Neural cell (in vitro differentiated cells): Measurements from ENCODE around the gene PRTG. TPM values are rescaled to one million over a fixed set of nuclear protein-coding genes. Genes with fewer than 3 reads are reported as not detected.

Experiments used
- H2AFZ ChIP-seq: fragments of 200-600, 300-800 bp; sonication (generic), shearing (Covaris generic); 2 replicates; pipeline ENCODE4 v1.6.0; 2014; ENCODE audit warnings: low read depth, mild to moderate bottlenecking, antibody characterized with exemption, low read length, moderate library complexity
- H3F3A ChIP-seq: fragments of 200-600 bp; shearing (Covaris generic); 2 replicates; pipeline ENCODE4 v1.6.1; 2016; ENCODE audit warnings: mild to moderate bottlenecking, moderate library complexity, mixed read lengths, antibody characterized with exemption, low read length; ENCODE audit not compliant: insufficient read depth, poor library complexity, severe bottlenecking
- H3K27ac ChIP-seq: fragments of 200-600, 300-800 bp; sonication (generic), shearing (Covaris generic); 2 replicates; pipeline ENCODE4 v1.5.1; 2014; ENCODE audit warnings: mild to moderate bottlenecking, low read length, moderate library complexity
- H3K27me3 ChIP-seq: fragments of 300-800, 200-600 bp; sonication (generic), shearing (Covaris generic); 2 replicates; pipeline ENCODE4 v1.6.0; 2014; ENCODE audit warnings: mild to moderate bottlenecking, low read depth, low read length, moderate library complexity; ENCODE audit not compliant: insufficient read depth
- H3K36me3 ChIP-seq: fragments of 300-800, 200-600 bp; sonication (generic), shearing (Covaris generic); 2 replicates; pipeline ENCODE4 v1.5.1; 2014; ENCODE audit warnings: mild to moderate bottlenecking, antibody characterized with exemption, low read length, moderate library complexity; ENCODE audit not compliant: insufficient read depth
- H3K4me2 ChIP-seq: fragments of 300-800, 200-600 bp; sonication (generic), shearing (Covaris generic); 2 replicates; pipeline ENCODE4 v1.6.0; 2014; ENCODE audit warnings: mild to moderate bottlenecking, low read length
- H3K4me3 ChIP-seq: fragments of 300-800, 200-600 bp; sonication (generic), shearing (Covaris generic); 2 replicates; pipeline ENCODE4 v1.5.1; 2014; ENCODE audit warnings: mild to moderate bottlenecking, low read length, moderate library complexity
- H3K79me2 ChIP-seq: fragments of 200-600 bp; shearing (Covaris generic); replicated peaks from 2 replicates; pipeline ENCODE4 v1.6.0; 2014; ENCODE audit warnings: mild to moderate bottlenecking, low read length, moderate library complexity; ENCODE audit not compliant: insufficient read depth
- H3K9ac ChIP-seq: fragments of 300-800, 200-600 bp; sonication (generic), shearing (Covaris generic); 2 replicates; pipeline ENCODE4 v1.6.1; 2016; ENCODE audit warnings: mild to moderate bottlenecking, low read length, mixed read lengths
- H3K9me2 ChIP-seq: fragments of 200-600 bp; shearing (Covaris generic); 2 replicates; pipeline ENCODE4 v1.6.1; 2016; ENCODE audit warnings: mild to moderate bottlenecking, low read length, mixed read lengths; ENCODE audit not compliant: insufficient read depth
- H3K9me3 ChIP-seq: fragments of 200-600, 300-800 bp; sonication (generic), shearing (Covaris generic); 2 replicates; pipeline ENCODE4 v1.6.1; 2016; ENCODE audit warnings: mild to moderate bottlenecking, mixed run types, low read length, moderate library complexity, mixed read lengths
- H4K20me1 ChIP-seq: fragments of 200-600 bp; shearing (Covaris generic); 2 replicates; pipeline ENCODE4 v1.6.1; 2016; ENCODE audit warnings: mild to moderate bottlenecking, mixed run types; ENCODE audit not compliant: insufficient read depth
- CTCF ChIP-seq: fragments of 450-650 bp; IDR thresholded peaks from 2 replicates; pipeline ENCODE4 v1.5.1; 2014; ENCODE audit warnings: antibody characterized with exemption, mild to moderate bottlenecking, moderate library complexity; ENCODE audit not compliant: poor library complexity, severe bottlenecking
- EZH2 ChIP-seq: fragments of 200-600, 300-800 bp; shearing (Covaris generic), sonication (generic); IDR thresholded peaks from 2 replicates; pipeline ENCODE4 v1.6.1; 2014; ENCODE audit warnings: antibody characterized with exemption, low read length, borderline replicate concordance, mild to moderate bottlenecking; ENCODE audit not compliant: insufficient read depth, poor library complexity, severe bottlenecking
- MXI1 ChIP-seq: fragments of 450-650 bp; conservative IDR thresholded peaks from 2 replicates; pipeline ENCODE4 v1.6.1; 2014; ENCODE audit warnings: antibody characterized with exemption, mild to moderate bottlenecking; ENCODE audit not compliant: poor library complexity, severe bottlenecking
- POLR2AphosphoS5 ChIP-seq: IDR thresholded peaks from 2 replicates; pipeline ENCODE4 v1.6.1; 2012
- RAD21 ChIP-seq: fragments of 450-650 bp; conservative IDR thresholded peaks from 2 replicates; pipeline ENCODE4 v1.6.1; 2014; ENCODE audit warnings: antibody characterized with exemption, mild to moderate bottlenecking, moderate library complexity
- REST ChIP-seq: IDR thresholded peaks from 2 replicates; pipeline ENCODE4 v1.6.1; 2012; ENCODE audit warnings: borderline replicate concordance
- SMC3 ChIP-seq: fragments of 450-650 bp; conservative IDR thresholded peaks from 2 replicates; pipeline ENCODE4 v1.6.1; 2014; ENCODE audit warnings: antibody characterized with exemption, mild to moderate bottlenecking, moderate library complexity; ENCODE audit not compliant: poor library complexity
- TAF1 ChIP-seq: IDR thresholded peaks from 2 replicates; pipeline ENCODE4 v1.6.1; 2012; ENCODE audit warnings: low read depth
- polyA plus RNA-seq: library from polyadenylated mRNA; depleted of rRNA; stranded (reverse); fragments of >200 nt; gene quantifications from 2 replicates; pipeline ENCODE4 v1.2.3, GENCODE V29; 2014

PRTG gene
- polyA plus RNA-seq, 1 donor from 2014 or later = 3.8 TPM

GRCh38 chr15:55721554-55722185 is 21.3 kb downstream of the PRTG start:
- H3K4me2 ChIP-seq = no peak overlapping the region
- no peak overlapping the region for H2AFZ ChIP-seq
- H3K4me3 ChIP-seq = no peak overlapping the region

More at GRCh38 chr15:55721554-55722185, 21.3 kb downstream of the PRTG start:
- no peaks in the 10 kb centered on the region for H3K36me3 ChIP-seq
- peaks cover 8% of the 10 kb centered on the region for H3K79me2 ChIP-seq
- no peaks in the 10 kb centered on the region for H3K9me3 ChIP-seq
- H3K27ac ChIP-seq = no peak overlapping the region
- TF ChIP-seq TAF1 = no peak
- TF ChIP-seq POLR2AphosphoS5 = no peak
- no peak for TF ChIP-seq MXI1
- TF ChIP-seq EZH2 = no peak
- TF ChIP-seq SMC3 = no peak
- TF ChIP-seq REST = no peak
- no peak for TF ChIP-seq RAD21
- no peak for TF ChIP-seq CTCF
- H3K27me3 ChIP-seq = no peaks in the 10 kb centered on the region
- no peaks in the 10 kb centered on the region for H3F3A ChIP-seq
- H3K9me2 ChIP-seq = no peaks in the 10 kb centered on the region
- no peaks in the 10 kb centered on the region for H4K20me1 ChIP-seq
- H3K9ac ChIP-seq = no peak overlapping the region
